DMS79 (cell line): ENCODE results near the gene CFP.

Experiments used
- DNase-seq: peaks from one replicate; lab custom pipeline; 2025; lab: John Stamatoyannopoulos, UW

CFP gene

GRCh38 chrX:47574076-47574546 lies 55.6 kb downstream of the CFP start:
- DNase-seq: no peak

- DNase-seq: no peak
Measured at GRCh38 chrX:47573341-47574075, 56.2 kb downstream of the CFP start.
